ENCODE data around the gene MDH2.
"Not testable (repeated sequence)": the region's sequence is repeated elsewhere in the genome, so short reads cannot be mapped to it uniquely, and the experiment has no call there.

MDH2 gene

GRCh38 chr7:76094326-76094725 lies 46.4 kb downstream of the MDH2 start:
- H3K9ac ChIP-seq (ENCODE audit: low read length); H3K79me1 ChIP-seq (ENCODE audit: low read length); DNase-seq; H2BK5ac ChIP-seq (ENCODE audit: low read length); H4K5ac ChIP-seq (ENCODE audit: low read length); H3K4me3 ChIP-seq (ENCODE audit: low read length); H2BK120ac ChIP-seq (ENCODE audit: low read depth, low read length); H3K18ac ChIP-seq (ENCODE audit: low read length); H3K4ac ChIP-seq (ENCODE audit: low read depth, low read length); H2AK5ac ChIP-seq (ENCODE audit: low read length); H4K8ac ChIP-seq (ENCODE audit: low read depth, low read length); H3K79me2 ChIP-seq (ENCODE audit: control insufficient read depth, insufficient read depth, low read length); H3K23ac ChIP-seq (ENCODE audit: low read length); H3K4me2 ChIP-seq (ENCODE audit: low read length); H3K36me3 ChIP-seq (ENCODE audit: control insufficient read depth, insufficient read depth, low read length); H3K4me1 ChIP-seq (ENCODE audit: control insufficient read depth, low read depth, low read length); H2BK15ac ChIP-seq (replicated peaks; ENCODE audit: low read depth); H3K27me3 ChIP-seq (ENCODE audit: insufficient read depth, low read length, poor library complexity); H3K56ac ChIP-seq (ENCODE audit: low read length); H3K27ac ChIP-seq (ENCODE audit: low read depth, low read length): not testable (repeated sequence)
- WGBS (ENCODE audit: extremely low coverage, insufficient coverage, low lambda C conversion rate), result no CpG with 5 or more reads among the region's 5 CpGs

- Histone ChIP-seq H3K4ac (ENCODE audit: low read depth, low read length) (no peak overlapping the region), H3K27ac (ENCODE audit: low read depth, low read length) (no peak overlapping the region), H3K23ac (ENCODE audit: low read length) (no peak overlapping the region), H2BK15ac (replicated peaks; ENCODE audit: low read depth) (no peak overlapping the region), H3K79me2 (ENCODE audit: control insufficient read depth, insufficient read depth, low read length) (no peaks in the 10 kb centered on the region), H3K36me3 (ENCODE audit: control insufficient read depth, insufficient read depth, low read length) (no peaks in the 10 kb centered on the region), H2BK120ac (ENCODE audit: low read depth, low read length) (no peak overlapping the region), H4K5ac (ENCODE audit: low read length) (no peak overlapping the region), H3K27me3 (ENCODE audit: insufficient read depth, low read length, poor library complexity) (no peaks in the 10 kb centered on the region), H3K9ac (ENCODE audit: low read length) (no peak overlapping the region), H2AK5ac (ENCODE audit: low read length) (no peak overlapping the region), H4K8ac (ENCODE audit: low read depth, low read length) (no peak overlapping the region), H3K4me3 (ENCODE audit: low read length) (no peak overlapping the region), H3K79me1 (ENCODE audit: low read length) (no peaks in the 10 kb centered on the region), H3K56ac (ENCODE audit: low read length) (no peak overlapping the region), H3K18ac (ENCODE audit: low read length) (no peak overlapping the region), H2BK5ac (ENCODE audit: low read length) (no peak overlapping the region), H3K4me2 (ENCODE audit: low read length) (no peak overlapping the region), H3K4me1 (ENCODE audit: control insufficient read depth, low read depth, low read length) (no peaks in the 10 kb centered on the region)
- WGBS (ENCODE audit: extremely low coverage, insufficient coverage, low lambda C conversion rate), result no CpG with 5 or more reads among the region's 3 CpGs
- no peak for DNase-seq
Measured at GRCh38 chr7:76095908-76096307, 48.0 kb downstream of the MDH2 start.

- not testable (repeated sequence) for H3K4me1 ChIP-seq (ENCODE audit: control insufficient read depth, low read depth, low read length); H4K8ac ChIP-seq (ENCODE audit: low read depth, low read length); H3K79me2 ChIP-seq (ENCODE audit: control insufficient read depth, insufficient read depth, low read length); H3K4me3 ChIP-seq (ENCODE audit: low read length); DNase-seq; H3K4me2 ChIP-seq (ENCODE audit: low read length); H2BK15ac ChIP-seq (replicated peaks; ENCODE audit: low read depth); H3K36me3 ChIP-seq (ENCODE audit: control insufficient read depth, insufficient read depth, low read length); H3K23ac ChIP-seq (ENCODE audit: low read length); H3K27ac ChIP-seq (ENCODE audit: low read depth, low read length); H4K5ac ChIP-seq (ENCODE audit: low read length); H2BK120ac ChIP-seq (ENCODE audit: low read depth, low read length); H2AK5ac ChIP-seq (ENCODE audit: low read length); H3K79me1 ChIP-seq (ENCODE audit: low read length); H3K56ac ChIP-seq (ENCODE audit: low read length); H2BK5ac ChIP-seq (ENCODE audit: low read length); H3K27me3 ChIP-seq (ENCODE audit: insufficient read depth, low read length, poor library complexity); H3K18ac ChIP-seq (ENCODE audit: low read length); H3K9ac ChIP-seq (ENCODE audit: low read length); H3K4ac ChIP-seq (ENCODE audit: low read depth, low read length)
- no CpG with 5 or more reads among the region's 12 CpGs for WGBS (ENCODE audit: extremely low coverage, insufficient coverage, low lambda C conversion rate)
Measured at GRCh38 chr7:76101693-76102437, 54.0 kb downstream of the MDH2 start.

GRCh38 chr7:76103788-76104187 lies 55.9 kb downstream of the MDH2 start:
- not testable (repeated sequence) for H3K4me2 ChIP-seq (ENCODE audit: low read length); H3K23ac ChIP-seq (ENCODE audit: low read length); H3K79me2 ChIP-seq (ENCODE audit: control insufficient read depth, insufficient read depth, low read length); H3K18ac ChIP-seq (ENCODE audit: low read length); H4K8ac ChIP-seq (ENCODE audit: low read depth, low read length); H3K4me1 ChIP-seq (ENCODE audit: control insufficient read depth, low read depth, low read length); H2BK15ac ChIP-seq (replicated peaks; ENCODE audit: low read depth); H2BK120ac ChIP-seq (ENCODE audit: low read depth, low read length); H3K79me1 ChIP-seq (ENCODE audit: low read length); H3K27ac ChIP-seq (ENCODE audit: low read depth, low read length); H3K4me3 ChIP-seq (ENCODE audit: low read length); H3K9ac ChIP-seq (ENCODE audit: low read length); DNase-seq; H2AK5ac ChIP-seq (ENCODE audit: low read length); H3K27me3 ChIP-seq (ENCODE audit: insufficient read depth, low read length, poor library complexity); H3K56ac ChIP-seq (ENCODE audit: low read length); H4K5ac ChIP-seq (ENCODE audit: low read length); H2BK5ac ChIP-seq (ENCODE audit: low read length); H3K4ac ChIP-seq (ENCODE audit: low read depth, low read length); H3K36me3 ChIP-seq (ENCODE audit: control insufficient read depth, insufficient read depth, low read length)
- WGBS (ENCODE audit: extremely low coverage, insufficient coverage, low lambda C conversion rate), result no CpG with 5 or more reads among the region's 2 CpGs

GRCh38 chr7:76106130-76106529 lies 58.2 kb downstream of the MDH2 start:
- not testable (repeated sequence) for H4K8ac ChIP-seq (ENCODE audit: low read depth, low read length); H2BK120ac ChIP-seq (ENCODE audit: low read depth, low read length); H3K4me1 ChIP-seq (ENCODE audit: control insufficient read depth, low read depth, low read length); H3K36me3 ChIP-seq (ENCODE audit: control insufficient read depth, insufficient read depth, low read length); H3K27me3 ChIP-seq (ENCODE audit: insufficient read depth, low read length, poor library complexity); H3K4ac ChIP-seq (ENCODE audit: low read depth, low read length); H3K23ac ChIP-seq (ENCODE audit: low read length); DNase-seq; H3K56ac ChIP-seq (ENCODE audit: low read length); H4K5ac ChIP-seq (ENCODE audit: low read length); H3K4me3 ChIP-seq (ENCODE audit: low read length); H3K27ac ChIP-seq (ENCODE audit: low read depth, low read length); H3K4me2 ChIP-seq (ENCODE audit: low read length); H3K79me2 ChIP-seq (ENCODE audit: control insufficient read depth, insufficient read depth, low read length); H2BK5ac ChIP-seq (ENCODE audit: low read length); H3K9ac ChIP-seq (ENCODE audit: low read length); H2BK15ac ChIP-seq (replicated peaks; ENCODE audit: low read depth); H3K79me1 ChIP-seq (ENCODE audit: low read length); H2AK5ac ChIP-seq (ENCODE audit: low read length); H3K18ac ChIP-seq (ENCODE audit: low read length)
- no CpG with 5 or more reads among the region's 6 CpGs for WGBS (ENCODE audit: extremely low coverage, insufficient coverage, low lambda C conversion rate)

- H3K79me1 ChIP-seq (ENCODE audit: low read length), result no peaks in the 10 kb centered on the region
- H4K8ac ChIP-seq (ENCODE audit: low read depth, low read length), result no peak overlapping the region
- no peaks in the 10 kb centered on the region for H3K36me3 ChIP-seq (ENCODE audit: control insufficient read depth, insufficient read depth, low read length)
- no peak overlapping the region for H3K23ac ChIP-seq (ENCODE audit: low read length)
- no peaks in the 10 kb centered on the region for H3K79me2 ChIP-seq (ENCODE audit: control insufficient read depth, insufficient read depth, low read length)
- no peaks in the 10 kb centered on the region for H3K27me3 ChIP-seq (ENCODE audit: insufficient read depth, low read length, poor library complexity)
- H2BK5ac ChIP-seq (ENCODE audit: low read length), result no peak overlapping the region
- H3K4me3 ChIP-seq (ENCODE audit: low read length), result no peak overlapping the region
- no peak overlapping the region for H3K18ac ChIP-seq (ENCODE audit: low read length)
- no peak overlapping the region for H3K4ac ChIP-seq (ENCODE audit: low read depth, low read length)
- no peak overlapping the region for H4K5ac ChIP-seq (ENCODE audit: low read length)
- H2AK5ac ChIP-seq (ENCODE audit: low read length), result no peak overlapping the region
- DNase-seq, result no peak
- no peak overlapping the region for H2BK15ac ChIP-seq (replicated peaks; ENCODE audit: low read depth)
- no peak overlapping the region for H3K56ac ChIP-seq (ENCODE audit: low read length)
- no CpG with 5 or more reads among the region's 5 CpGs for WGBS (ENCODE audit: extremely low coverage, insufficient coverage, low lambda C conversion rate)
- no peak overlapping the region for H3K27ac ChIP-seq (ENCODE audit: low read depth, low read length)
- no peaks in the 10 kb centered on the region for H3K4me1 ChIP-seq (ENCODE audit: control insufficient read depth, low read depth, low read length)
- H3K9ac ChIP-seq (ENCODE audit: low read length), result no peak overlapping the region
- no peak overlapping the region for H2BK120ac ChIP-seq (ENCODE audit: low read depth, low read length)
- no peak overlapping the region for H3K4me2 ChIP-seq (ENCODE audit: low read length)
Measured at GRCh38 chr7:76106893-76107292, 59.0 kb downstream of the MDH2 start.
